Cardiac muscle cell (in vitro differentiated cells and primary cell): Measurements from ENCODE around the gene CD48. TPM values are rescaled to one million over a fixed set of nuclear protein-coding genes. Genes with fewer than 3 reads are reported as not detected.

Source experiments
- DNase-seq, 2 donors: peaks; one replicate each; pipeline versions ENCODE4 v3.0.0 to v3.0.0-alpha.2; 2010 to 2017; ENCODE audit warnings: low read depth in 1 of 2, low spot score in 1 of 2
- H3K27ac ChIP-seq: fragments of 200-600 bp; sonication (generic); 2 replicates; pipeline ENCODE4 v1.5.1; 2016
- H3K27me3 ChIP-seq: fragments of 200-600 bp; sonication (generic); 2 replicates; pipeline ENCODE4 v1.6.0; 2016; ENCODE audit warnings: control low read depth
- H3K36me3 ChIP-seq: fragments of 200-600 bp; sonication (generic); 2 replicates; pipeline ENCODE4 v1.5.1; 2016; ENCODE audit warnings: control low read depth
- H3K4me1 ChIP-seq: fragments of 200-600 bp; sonication (generic); 2 replicates; pipeline ENCODE4 v1.8.1; 2017; ENCODE audit warnings: low read depth, mild to moderate bottlenecking, mixed run types
- H3K4me3 ChIP-seq: fragments of 200-600 bp; sonication (generic); 2 replicates; pipeline ENCODE4 v1.5.1; 2016; ENCODE audit warnings: mild to moderate bottlenecking
- H3K9me3 ChIP-seq: fragments of 200-600 bp; sonication (generic); 2 replicates; pipeline ENCODE4 v1.5.1; 2017; ENCODE audit warnings: low read depth, mild to moderate bottlenecking, control low read depth
- polyA plus RNA-seq: library from polyadenylated mRNA; unstranded; fragments of >200 nt; fragmentation: Nextera tagmentation; extraction: Ambion mirVana; gene quantifications from 2 replicates; pipeline ENCODE4 v1.2.1, GENCODE V29; 2016
- total RNA-seq: library from RNA; depleted of rRNA; stranded (reverse); fragments of >200 nt; gene quantifications from 2 replicates; pipeline ENCODE4 v1.2.3, GENCODE V29; 2016
- TF ChIP-seq, protein P1 (sequence below): IDR thresholded peaks from 2 replicates; pipeline ENCODE4 v1.5.1; 2012; ENCODE audit warnings: low read depth, mild to moderate bottlenecking, low read length

CD48 gene
- total and polyA plus RNA-seq, 2 experiments from 2014 or later: not detected

DNA sequence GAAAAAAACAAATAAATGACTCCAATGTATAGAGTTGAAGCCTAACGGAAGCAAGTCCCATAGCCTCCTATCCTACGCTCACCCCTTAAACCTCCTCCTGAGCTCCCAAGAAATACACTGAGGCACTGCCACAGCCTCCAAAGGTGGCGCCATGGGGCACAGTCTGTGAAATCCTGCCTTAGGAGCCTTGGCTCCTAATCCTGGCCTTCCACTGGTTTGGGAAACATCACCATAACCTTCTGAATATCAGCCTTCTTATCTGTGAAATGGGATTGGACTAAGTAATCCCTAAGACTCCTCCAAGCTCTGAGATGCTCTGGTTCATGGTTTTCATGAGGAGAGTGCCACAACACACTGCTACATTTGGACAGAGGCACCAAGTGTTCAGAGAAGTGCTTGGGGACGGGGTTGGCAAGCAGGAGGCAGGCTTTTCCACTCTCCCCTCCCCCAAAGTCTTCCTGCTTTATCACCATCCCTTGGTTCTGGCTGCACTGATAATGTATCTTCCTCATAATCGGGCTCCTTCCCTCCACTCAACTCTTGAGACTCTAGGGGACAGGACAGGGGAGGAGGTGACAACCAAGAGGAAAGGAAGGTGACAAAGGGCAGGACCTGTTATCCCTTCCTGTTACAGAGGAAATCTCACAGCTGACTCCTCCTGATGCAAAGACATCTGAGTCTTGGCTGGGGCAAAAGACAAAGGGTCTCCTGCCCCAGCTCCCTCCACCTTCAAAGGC lies 30.2 kb upstream of the CD48 start:
- DNase-seq: no peak
- no peaks in the 10 kb centered on the region for H3K4me1 ChIP-seq
- no peaks in the 10 kb centered on the region for H3K36me3 ChIP-seq
- no peaks in the 10 kb centered on the region for H3K27me3 ChIP-seq
- TF ChIP-seq, protein P1, sequence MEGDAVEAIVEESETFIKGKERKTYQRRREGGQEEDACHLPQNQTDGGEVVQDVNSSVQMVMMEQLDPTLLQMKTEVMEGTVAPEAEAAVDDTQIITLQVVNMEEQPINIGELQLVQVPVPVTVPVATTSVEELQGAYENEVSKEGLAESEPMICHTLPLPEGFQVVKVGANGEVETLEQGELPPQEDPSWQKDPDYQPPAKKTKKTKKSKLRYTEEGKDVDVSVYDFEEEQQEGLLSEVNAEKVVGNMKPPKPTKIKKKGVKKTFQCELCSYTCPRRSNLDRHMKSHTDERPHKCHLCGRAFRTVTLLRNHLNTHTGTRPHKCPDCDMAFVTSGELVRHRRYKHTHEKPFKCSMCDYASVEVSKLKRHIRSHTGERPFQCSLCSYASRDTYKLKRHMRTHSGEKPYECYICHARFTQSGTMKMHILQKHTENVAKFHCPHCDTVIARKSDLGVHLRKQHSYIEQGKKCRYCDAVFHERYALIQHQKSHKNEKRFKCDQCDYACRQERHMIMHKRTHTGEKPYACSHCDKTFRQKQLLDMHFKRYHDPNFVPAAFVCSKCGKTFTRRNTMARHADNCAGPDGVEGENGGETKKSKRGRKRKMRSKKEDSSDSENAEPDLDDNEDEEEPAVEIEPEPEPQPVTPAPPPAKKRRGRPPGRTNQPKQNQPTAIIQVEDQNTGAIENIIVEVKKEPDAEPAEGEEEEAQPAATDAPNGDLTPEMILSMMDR: no peak
- no peaks in the 10 kb centered on the region for H3K9me3 ChIP-seq
- no peak overlapping the region for H3K27ac ChIP-seq
- no peak overlapping the region for H3K4me3 ChIP-seq

DNA sequence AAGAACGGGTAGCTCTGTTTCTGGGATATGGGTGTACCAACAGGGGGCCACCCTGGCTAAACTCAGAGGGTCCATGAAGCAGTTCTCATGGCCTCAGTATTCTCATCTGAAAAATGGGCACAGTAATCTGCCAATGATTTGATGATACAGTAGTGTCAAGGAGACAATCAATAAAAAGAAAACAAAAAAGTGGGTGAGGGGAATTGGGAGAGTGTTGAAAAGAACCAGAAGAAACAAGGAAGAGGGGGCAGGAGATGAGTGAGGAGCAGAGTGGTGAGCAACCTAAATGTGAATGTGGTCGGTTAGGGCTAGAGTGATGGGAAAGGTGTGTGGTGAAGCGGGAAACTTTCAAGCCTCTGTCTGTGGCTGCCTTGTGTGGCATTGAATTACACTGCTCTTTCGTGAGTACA lies 29.5 kb upstream of the CD48 start:
- TF ChIP-seq, protein P1: no peak
- no peak for DNase-seq
- Histone ChIP-seq H3K36me3 (no peaks in the 10 kb centered on the region), H3K27ac (no peak overlapping the region), H3K4me1 (no peaks in the 10 kb centered on the region), H3K9me3 (no peaks in the 10 kb centered on the region), H3K27me3 (no peaks in the 10 kb centered on the region), H3K4me3 (no peak overlapping the region)

DNA sequence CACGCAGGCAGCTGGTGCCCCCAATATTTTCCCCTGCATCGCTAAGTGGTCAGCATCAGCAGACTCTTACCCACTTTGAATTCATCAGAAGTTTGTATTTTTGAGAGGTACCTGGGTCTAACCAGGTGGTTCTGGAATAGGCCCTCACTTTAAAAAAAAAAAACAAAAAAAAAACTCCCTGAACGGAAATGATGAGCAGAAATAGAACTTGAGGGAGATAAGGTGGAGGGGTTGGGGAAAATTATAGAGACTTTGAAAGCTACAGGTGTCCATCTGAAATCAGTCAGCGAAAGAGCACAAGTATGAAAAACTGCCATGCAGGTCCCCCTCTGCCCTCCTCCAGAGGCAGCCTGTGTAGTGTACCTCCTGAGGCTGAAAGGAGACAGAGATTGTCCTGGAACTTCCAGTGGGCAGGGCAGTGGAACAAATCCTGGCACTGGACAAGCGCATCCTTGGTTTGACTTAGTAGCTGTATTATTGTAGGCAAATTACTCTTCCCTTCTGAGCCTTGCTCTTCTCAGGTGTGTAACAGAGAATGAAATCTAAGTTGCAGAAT lies 28.6 kb upstream of the CD48 start:
- no peaks in the 10 kb centered on the region for H3K36me3 ChIP-seq
- H3K9me3 ChIP-seq: no peaks in the 10 kb centered on the region
- DNase-seq: no peak
- H3K27ac ChIP-seq: no peak overlapping the region
- no peaks in the 10 kb centered on the region for H3K4me1 ChIP-seq
- H3K27me3 ChIP-seq: no peaks in the 10 kb centered on the region
- H3K4me3 ChIP-seq: no peak overlapping the region
- TF ChIP-seq, protein P1: no peak

DNA sequence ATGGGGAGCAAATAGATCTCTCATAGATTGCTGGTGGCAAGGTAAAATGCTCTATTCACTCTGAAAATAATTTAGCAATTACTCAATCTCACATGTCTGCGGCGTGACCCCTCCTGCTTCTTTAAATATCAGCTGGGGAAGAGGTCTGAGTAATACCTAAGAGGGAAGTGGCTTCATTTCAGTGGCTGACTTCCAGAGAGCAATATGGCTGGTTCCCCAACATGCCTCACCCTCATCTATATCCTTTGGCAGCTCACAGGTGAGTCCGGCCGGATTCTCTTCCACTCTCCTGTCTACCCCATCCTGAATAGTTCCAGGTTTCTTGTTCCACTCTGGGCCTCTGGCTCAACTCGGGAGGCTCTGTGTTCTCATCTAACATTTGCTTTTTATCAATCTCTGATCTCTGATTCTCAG lies 27.5 kb upstream of the CD48 start, which contains the start of gene SLAMF7:
Gene SLAMF7 (plus strand): TSS at position 150 of the 414 bp plus-strand sequence. CDS start 55 bp downstream, at position 205.
- Histone ChIP-seq H3K4me3 (no peak within 1 kb of the TSS), H3K27me3 (no peaks in the 10 kb centered on the region), H3K4me1 (no peaks in the 10 kb centered on the region), H3K9me3 (no peaks in the 10 kb centered on the region), H3K27ac (no peak within 1 kb of the TSS), H3K36me3 (no peaks in the 10 kb centered on the region)
- no peak for DNase-seq
- TF ChIP-seq, protein P1: no peak

DNA sequence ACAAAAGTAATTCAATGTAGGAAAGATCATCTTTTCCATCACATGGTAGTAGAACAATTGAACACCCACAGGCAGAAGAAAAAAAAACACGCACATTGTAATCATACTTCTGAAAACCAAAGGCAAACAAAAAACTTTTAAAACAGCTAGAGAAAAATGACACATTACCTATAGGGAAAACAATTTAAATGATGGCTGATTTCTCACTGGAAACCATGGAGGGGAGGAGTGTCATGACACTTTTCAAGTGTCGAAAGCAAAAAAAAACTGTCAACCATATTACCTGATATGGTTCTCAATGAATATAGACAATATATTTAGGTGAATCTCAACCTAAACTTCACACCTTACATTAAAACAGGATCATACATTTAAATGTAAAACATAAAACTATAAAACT lies 26.6 kb upstream of the CD48 start:
- TF ChIP-seq, protein P1: no peak
- no peaks in the 10 kb centered on the region for H3K36me3 ChIP-seq

More for the DNA sequence above, 26.6 kb upstream of the CD48 start:
- Histone ChIP-seq H3K27me3 (no peaks in the 10 kb centered on the region), H3K27ac (no peak overlapping the region), H3K4me1 (no peaks in the 10 kb centered on the region), H3K9me3 (no peaks in the 10 kb centered on the region), H3K4me3 (no peak overlapping the region)
- no peak for DNase-seq
